GM12891 (cell line): Measurements from ENCODE around the gene TBC1D22A.

Experiments
- PAX5 ChIP-seq: IDR thresholded peaks from 2 replicates; pipeline ENCODE4 v1.6.1; 2011; ENCODE audit warnings: low read length, moderate library complexity, mild to moderate bottlenecking; ENCODE audit not compliant: insufficient read depth, severe bottlenecking
- POLR2A ChIP-seq: IDR thresholded peaks from 2 replicates; pipeline ENCODE4 v1.6.1; 2011; ENCODE audit warnings: low read depth, low read length, control low read depth
- POLR2AphosphoS5 ChIP-seq: IDR thresholded peaks from 2 replicates; pipeline ENCODE4 v1.6.1; 2011; ENCODE audit warnings: low read depth, low read length, control low read depth
- POU2F2 ChIP-seq: IDR thresholded peaks from 2 replicates; pipeline ENCODE4 v1.6.1; 2011; ENCODE audit warnings: low read depth, mild to moderate bottlenecking, control low read depth, low read length, moderate library complexity
- TAF1 ChIP-seq: IDR thresholded peaks from 2 replicates; pipeline ENCODE4 v1.6.1; 2011; ENCODE audit warnings: low read depth, low read length, control low read depth

DNA sequence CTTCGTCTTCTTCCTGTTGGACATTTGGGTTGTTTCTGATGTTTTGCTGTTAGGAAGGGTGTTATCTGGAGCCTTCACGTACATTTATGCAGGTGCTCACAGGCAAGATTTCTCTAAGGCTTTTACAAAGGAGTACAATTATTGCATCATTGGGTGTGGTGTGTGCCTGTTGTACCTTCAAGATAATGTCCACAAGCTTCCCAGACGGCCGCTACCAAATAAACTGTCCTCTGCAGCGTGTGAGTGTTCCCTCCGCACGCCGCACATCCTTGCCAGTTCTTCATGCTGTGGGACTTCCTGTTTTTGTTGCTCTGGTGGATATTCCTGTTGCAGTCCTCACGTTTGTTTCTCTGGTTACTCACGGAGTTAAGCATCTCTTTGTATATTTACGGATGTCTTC is 133.3 kb downstream of the TBC1D22A start:
- TF ChIP-seq TAF1 = no peak
- no peak for TF ChIP-seq POLR2A
- TF ChIP-seq POLR2AphosphoS5 = no peak
- no peak for TF ChIP-seq POU2F2
- TF ChIP-seq PAX5 = no peak
